ENCODE measurements around the gene SLC2A3.
"Not testable (repeated sequence)": the region's sequence is repeated elsewhere in the genome, so short reads cannot be mapped to it uniquely, and the experiment has no call there.

Gene SLC2A3

DNA sequence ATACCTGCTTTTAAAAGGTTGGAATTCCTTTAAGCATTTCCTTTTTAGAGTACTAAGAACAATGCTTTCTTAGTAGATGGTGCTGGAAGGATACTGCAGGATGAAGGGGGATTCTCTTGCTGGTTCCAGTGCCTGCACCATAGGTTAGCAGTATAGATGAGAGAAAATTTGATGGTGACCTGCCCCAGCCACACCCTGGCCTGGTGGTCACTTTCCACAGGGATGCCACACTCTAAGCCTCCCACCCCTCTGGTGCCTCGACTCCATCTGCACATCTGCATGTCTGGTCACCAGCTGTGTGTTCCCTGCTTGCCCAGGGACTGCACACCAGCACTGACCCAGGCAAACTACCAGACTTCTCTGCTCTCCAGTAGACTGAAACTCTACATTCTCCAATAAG is 19.1 kb downstream of the SLC2A3 start:
- DNase-seq (ENCODE audit: low read depth, low spot score): no peak

DNA sequence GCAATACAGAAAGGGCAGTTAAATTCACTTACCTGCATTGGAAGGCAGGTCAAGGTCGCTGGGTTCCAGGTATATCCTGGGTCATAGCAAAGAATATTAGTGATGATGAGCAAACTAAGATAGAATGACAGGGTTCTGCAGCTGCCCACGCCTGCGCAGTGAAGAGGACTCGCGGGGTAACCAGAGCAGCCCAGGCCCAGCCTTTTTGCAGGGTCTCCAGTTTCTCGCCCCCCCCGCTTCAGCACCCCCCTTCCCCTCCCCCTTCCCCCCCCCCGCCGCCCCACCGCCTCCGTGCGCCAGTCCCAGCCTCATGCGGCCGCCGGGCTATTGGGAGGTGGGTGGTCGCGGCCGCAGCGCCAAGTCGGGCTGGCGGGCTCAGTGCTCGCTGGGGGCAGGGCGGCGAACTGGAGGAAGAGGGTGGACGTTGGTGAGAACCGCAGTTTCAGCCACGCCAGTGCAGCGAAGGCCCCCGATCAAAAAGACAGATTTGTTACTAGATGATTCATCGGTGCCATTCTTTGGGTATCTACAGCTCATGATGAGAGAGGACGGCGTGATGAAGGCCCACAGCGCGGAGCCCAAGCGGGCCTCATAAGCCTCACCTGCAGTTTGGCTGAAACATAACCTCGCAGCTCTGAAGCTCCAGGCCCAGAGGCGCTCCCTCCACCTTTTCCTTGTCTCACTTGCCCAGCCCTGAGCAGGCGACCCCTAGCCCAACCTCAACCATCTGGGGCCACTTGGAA is 20.2 kb downstream of the SLC2A3 start:
- no peak for DNase-seq (ENCODE audit: low read depth, low spot score)

DNA sequence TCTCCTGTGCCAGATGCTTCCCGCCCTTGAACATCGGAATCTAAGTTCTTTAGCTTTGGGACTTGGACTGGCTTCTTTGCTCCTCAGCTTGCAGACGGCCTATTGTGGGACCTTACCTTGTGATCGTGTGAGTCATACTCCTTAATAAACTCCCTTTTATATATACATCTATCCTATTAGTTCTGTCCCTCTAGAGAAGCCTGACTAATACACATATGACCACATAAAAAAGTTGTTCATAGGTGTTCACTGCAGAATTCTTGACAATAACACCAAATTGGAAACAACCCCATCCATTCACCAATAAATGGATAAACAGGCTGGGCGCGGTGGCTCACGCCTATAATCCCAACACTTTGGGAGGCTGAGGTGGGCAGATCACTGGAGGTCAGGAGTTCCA is 25.9 kb downstream of the SLC2A3 start:
- not testable (repeated sequence) for DNase-seq (ENCODE audit: low read depth, low spot score)

DNA sequence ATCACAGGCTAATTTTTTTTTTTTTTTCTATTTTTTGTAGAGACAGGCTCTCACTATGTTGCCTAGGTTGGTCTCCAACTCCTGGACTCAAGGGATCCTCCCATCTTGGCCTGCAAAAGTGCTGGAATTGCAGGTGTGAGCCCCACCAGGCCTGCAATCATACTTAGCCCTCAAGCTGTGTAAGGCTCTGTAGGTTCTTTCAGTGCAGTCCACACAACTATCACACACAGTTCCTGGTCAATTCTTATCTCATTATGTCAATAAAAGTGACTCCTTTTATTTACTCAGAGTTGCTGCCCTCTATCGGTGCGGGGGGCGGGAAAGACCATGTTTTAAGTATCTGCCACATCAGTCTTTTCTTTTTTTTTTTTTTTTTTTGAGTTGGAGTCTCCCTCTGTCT is 29.0 kb downstream of the SLC2A3 start:
- no peak for DNase-seq (ENCODE audit: low read depth, low spot score)

DNA sequence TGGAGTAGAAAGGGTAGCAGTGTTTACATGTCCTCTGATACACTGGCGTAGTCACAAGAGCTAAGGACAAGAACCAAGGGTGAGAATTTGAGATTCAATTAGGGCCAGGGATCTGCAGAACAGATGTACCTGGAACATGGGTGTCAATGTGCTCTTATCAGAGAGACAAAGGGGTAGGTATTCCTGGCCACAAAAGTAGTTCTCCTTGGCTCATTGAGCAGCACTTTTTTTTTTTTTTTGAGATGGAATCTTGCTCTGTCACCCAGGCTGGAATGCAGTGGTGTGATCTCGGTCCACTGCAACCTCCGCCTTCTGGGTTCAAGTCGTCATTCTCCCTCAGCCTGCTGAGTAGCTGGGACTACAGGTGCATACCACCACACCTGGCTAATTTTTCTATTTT is 29.7 kb downstream of the SLC2A3 start:
- not testable (repeated sequence) for DNase-seq (ENCODE audit: low read depth, low spot score)

DNA sequence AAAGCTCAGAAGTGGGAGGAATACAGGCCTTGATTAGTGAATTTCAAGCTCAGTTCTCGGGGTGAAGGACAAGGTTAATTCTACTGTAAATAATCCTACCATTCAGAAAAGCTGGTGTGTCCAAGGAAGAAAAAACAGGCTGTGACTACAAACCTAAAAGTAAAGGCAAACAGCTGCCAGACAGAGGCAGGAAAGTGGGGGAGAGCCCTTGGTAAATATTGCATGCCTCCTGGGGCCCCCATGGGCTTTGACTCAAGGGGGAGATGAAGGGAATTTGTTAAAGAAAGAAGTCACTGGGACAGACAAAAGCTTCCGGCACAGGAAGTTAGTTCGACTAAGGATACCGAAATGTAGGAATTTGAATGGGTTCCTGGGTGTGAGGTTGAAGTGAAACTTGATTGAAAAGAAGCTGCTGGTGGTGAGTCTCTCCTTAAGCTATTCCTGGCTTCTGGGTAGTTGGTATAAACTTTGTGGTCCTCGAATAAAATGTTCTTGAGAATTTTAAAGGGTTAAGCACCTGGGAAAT is 30.3 kb downstream of the SLC2A3 start:
- not testable (repeated sequence) for DNase-seq (ENCODE audit: low read depth, low spot score)

DNA sequence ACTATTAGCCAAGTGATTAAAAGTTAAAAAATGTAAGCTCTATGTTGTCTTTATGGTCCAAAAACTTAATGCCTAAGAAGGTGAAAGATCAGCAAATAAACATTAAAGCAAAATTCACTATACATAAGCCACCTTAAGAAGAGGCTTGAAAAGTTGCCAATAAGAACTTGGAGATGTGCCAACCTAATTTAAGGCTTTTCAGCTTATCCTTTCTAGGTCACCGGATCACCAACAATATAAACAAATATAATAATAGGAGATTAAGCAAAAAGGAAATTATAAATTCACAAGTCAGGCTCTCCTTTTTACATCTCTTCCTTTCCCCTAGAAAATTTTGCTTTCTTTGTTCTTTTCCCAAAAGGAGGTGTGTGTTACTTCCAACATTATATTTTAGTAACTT is 30.9 kb downstream of the SLC2A3 start:
- DNase-seq (ENCODE audit: low read depth, low spot score): no peak

DNA sequence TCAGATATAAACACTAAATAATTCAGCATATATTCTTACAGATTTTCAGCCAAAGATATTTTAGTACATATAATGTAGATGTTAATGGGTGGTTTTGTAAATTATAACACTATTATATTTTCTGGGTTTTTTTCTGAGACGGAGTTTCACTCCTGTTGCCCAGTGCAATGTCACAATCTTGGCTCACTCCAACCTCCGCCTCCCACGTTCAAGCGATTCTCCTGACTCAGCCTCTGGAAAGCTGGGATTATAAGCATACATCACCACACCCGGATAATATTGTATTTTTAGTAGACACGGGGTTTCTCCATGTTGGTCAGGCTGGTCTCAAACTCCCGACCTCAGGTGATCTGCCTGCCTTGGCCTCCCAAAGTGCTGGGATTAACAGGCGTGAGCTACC is 33.6 kb downstream of the SLC2A3 start:
- DNase-seq (ENCODE audit: low read depth, low spot score): not testable (repeated sequence)

DNA sequence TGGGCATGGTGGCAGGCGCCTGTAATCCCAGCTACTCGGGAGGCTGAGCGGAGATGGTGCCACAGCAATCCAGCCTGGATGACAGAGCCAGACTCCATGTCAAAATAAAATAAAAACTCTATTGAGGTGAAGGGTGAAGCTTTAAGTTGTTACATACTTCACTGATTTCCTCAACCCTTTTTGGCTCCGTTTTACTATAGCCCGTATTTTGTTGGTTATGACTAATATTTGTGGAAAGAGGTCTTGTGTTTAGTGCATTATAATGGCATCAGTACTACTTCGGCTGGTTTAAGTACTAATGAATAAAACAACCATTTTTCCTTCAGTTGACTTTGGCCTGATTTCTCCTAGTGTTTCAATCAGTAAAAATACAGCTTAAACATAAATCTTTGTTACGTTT is 36.2 kb downstream of the SLC2A3 start:
- no peak for DNase-seq (ENCODE audit: low read depth, low spot score)

DNA sequence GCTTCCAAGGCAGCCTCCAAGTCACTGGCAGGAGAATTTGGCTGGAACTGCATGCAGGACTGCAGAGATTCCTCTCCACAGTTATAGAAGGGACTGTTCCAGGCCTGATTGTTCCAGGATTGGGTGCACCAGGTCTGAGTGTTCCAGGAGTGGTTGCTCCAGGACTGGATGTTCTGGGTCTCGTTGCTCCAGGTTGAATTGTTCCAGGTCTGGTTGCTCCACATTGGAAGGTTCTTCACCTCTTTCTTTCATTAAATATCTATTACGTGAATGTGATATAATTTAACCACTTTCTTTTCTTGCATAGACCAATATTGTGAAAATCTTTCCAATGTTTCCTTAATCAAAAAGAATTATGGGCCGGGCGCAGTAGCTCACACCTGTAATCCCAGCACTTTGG is 39.3 kb downstream of the SLC2A3 start:
- not testable (repeated sequence) for DNase-seq (ENCODE audit: low read depth, low spot score)

DNA sequence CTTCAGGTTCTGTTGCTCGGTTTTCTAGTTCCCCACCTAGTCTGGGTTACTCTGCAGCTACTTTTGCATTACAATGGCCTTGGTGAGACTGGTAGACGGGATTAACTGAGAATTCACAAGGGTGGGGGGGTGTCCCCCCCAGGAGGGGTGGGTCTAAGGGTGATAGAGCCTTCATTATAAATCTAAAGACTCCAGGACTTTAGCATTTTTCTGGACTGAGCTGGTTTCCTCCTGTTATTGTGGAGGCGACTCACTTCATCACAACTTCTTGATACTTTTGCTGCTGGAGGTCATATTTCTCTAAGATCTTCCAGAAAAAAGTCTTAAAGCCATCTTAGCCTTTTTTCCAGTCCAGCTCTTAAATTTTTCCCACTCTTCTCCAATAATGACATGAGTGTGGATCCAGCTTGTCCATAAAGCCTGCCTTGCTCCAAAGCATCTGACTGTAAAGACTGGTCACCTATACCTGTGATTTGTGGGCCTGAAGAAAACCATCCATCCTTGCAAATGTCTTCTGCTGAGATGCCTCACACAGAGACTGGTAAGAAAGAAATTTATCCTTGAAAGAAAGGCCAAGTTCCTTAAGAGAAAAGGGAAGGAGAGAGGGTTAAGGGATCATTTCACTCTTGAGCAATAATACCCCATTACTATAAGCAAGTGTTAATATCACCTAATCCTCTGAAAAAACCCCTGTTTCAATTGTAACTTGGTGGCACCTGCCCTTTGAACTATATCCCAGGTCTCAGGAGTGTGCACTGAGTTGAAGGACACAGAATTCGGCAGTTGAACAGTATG is 43.6 kb downstream of the SLC2A3 start:
- DNase-seq (ENCODE audit: low read depth, low spot score): no peak

DNA sequence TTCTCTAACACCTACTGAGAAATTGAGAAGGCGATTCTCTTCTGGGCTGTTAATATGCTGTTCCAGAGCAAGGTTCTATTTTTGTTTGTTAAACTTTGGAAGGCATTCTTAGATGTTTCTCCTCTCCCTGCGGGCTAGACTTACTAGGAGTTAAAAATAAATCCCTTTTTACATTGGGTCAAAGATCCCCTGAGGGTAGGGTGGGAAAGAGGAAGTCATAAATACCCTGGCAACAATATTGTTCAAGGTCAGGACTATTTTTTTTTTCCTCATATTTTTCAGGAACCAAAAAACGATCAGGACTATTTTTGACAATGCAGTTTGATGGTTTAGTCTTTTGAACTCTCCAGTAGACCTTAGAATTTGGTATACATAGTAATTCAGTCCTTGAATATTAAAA is 51.3 kb downstream of the SLC2A3 start:
- no peak for DNase-seq (ENCODE audit: low read depth, low spot score)

DNA sequence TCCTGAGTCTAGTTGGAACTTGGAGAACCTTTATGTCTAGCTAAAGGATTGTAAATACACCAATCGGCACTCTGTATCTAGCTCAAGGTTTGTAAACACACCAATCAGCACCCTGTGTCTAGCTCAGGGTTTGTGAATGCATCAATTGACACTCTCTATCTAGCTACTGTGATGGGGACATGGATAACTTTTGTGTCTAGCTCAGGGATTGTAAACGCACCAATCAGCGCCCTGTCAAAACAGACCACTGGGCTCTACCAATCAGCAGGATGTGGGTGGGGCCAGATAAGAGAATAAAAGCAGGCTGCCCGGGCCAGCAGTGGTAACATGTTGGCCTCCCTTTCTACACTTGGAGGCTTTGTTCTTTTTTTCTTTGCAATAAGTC is 54.3 kb downstream of the SLC2A3 start:
- not testable (repeated sequence) for DNase-seq (ENCODE audit: low read depth, low spot score)

DNA sequence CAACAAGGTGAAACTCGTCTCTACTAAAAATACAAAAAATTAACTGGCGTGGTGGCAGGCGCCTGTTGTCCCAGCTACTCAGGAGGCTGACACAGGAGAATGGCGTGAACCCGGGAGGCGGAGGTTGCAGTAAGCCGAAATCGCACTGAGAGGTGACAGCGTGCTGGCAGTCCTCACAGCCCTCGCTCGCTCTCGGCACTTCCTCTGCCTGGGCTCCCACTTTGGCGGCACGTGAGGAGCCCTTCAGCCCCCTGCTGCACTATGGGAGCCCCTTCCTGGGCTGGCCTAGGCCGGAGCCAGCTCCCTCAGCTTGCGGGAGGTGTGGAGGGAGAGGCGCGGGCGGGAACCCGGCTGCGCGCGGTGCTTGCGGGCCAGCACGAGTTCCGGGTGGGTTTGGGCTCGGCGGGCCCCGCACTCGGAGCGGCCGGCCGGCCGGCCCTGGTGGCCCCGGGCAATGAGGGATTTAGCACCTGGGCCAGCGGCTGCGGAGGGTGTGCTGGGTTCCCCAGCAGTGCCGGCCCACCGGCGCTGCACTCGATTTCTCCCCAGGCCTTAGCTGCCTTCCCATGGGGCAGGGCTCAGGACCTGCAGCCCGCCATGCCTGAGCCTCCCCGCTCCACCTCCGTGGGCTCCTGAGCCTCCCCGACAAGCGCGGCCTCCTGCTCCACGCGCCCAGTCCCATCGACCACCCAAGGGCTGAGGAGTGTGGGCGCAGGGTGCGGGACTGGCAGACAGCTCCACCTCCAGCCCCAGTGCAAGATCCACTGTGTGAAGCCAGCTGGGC is 54.8 kb downstream of the SLC2A3 start:
- not testable (repeated sequence) for DNase-seq (ENCODE audit: low read depth, low spot score)

DNA sequence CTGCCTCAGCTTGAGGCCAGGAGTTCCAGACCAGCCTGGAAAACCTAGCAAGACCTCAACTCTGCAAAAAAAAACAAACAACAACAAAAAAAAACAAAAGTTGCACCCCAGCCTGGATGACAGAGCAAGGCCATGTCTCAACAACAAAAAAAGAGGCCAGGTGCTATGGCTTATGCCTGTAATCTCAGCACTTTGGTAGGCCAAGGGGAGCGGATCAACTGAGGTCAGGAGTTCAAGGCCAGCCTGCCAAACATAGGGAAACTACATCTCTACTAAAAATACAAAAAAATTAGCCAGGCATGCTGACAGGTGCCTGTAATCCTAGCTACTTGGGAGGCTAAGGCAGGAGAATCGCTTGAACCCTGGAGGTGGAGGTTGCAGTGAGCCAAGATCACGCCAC is 56.7 kb downstream of the SLC2A3 start:
- no peak for DNase-seq (ENCODE audit: low read depth, low spot score)

DNA sequence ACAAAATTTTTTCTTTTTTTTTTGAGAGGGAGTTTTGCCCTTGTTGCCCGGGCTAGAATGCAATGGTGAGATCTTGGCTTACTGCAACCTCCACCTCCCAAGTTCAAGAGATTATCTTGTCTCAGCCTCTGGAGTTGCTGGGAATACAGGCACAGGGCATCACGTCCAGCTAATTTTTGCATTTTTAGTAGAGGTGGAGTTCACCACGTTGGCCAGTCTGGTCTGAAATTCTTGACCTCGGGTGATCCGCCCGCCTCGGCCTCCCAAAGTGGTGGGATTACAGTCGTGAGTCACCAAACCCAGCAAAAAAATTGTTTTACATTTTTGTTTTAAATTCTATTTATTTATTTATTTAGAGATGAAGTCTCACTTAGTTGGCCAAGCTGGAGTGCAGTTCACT is 58.6 kb downstream of the SLC2A3 start:
- DNase-seq (ENCODE audit: low read depth, low spot score): no peak

DNA sequence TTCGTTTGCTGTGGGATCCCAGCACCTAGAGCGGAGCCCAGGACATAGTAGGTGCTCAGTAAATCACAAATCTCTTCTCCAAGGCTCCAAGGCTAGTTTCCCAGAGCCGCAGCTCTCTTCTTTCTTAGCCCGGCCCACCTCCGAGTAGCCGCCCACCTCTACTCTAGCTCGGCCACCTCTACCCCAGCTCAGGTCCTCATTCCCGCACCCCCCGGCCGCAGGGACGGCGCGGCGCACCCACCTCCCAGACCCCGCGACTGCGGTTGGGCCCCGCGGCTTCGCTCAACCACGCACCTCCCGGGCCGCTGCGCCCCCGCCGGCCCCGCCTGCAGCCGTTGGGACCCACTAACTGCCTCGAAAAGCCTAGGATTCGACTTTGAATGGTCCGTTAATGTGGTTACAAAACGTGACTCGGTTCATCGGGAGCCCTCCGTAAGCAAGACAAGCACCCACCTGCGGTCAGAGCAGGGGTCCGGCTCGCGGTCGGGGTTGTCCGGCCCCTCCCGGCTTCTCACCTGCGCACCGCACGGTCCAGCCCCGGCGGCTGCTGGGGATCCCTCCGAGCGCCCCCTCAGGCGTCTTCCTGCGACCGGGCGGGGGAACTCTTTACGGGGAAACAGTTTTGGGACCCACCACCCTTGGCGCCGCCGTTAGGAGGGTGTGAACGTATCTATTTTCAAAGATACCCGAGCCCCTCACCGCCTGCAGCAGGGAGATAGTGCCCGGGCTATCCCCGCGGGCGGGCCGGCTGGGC is 63.2 kb downstream of the SLC2A3 start, which contains the start of gene SLC2A14:
Gene SLC2A14 (minus strand): TSS at position 350 of the 754 bp plus-strand sequence. CDS start 3,035 bp downstream, outside the sequence.
- no peak for DNase-seq (ENCODE audit: low read depth, low spot score)

DNA sequence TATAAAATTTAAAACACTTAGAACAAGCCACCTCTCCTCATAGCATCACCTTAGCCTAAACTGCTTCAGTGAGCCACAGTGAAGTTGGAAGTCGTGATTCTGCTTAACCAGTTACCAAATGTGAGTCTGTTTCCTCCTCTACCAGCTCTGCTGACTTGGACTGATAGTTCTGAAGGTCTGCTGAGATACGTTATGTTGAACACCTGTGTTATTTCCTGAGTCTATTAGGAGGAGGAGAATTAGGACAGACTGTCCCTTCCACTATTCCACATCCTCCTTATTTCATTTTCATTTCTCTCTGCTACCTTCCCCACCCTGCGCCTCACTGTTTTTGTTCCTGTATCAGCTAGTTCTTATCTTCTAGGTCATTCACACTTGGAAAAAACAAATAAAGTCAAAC is 65.7 kb downstream of the SLC2A3 start:
- no peak for DNase-seq (ENCODE audit: low read depth, low spot score)
